ENCODE results near the gene GK.

- TF ChIP-seq CTCF (IDR thresholded peaks at IDR 0.05 in 8 of 11, conservative IDR thresholded peaks at IDR 0.05 in 3 of 11) (no peak), POLR2A (IDR thresholded peaks at IDR 0.05) (no peak), POLR2AphosphoS5 (IDR thresholded peaks at IDR 0.05) (peak in 1 of 3 donors; percentile 23)
Observed at GRCh38 chrX:30733852-30734660, 80.8 kb downstream of the GK start.

Data from spleen (tissue), 7 donors.